GF-D8 (cell line): ENCODE measurements around the gene BRPF3.

Experiments used
- DNase-seq: peaks from one replicate; lab custom pipeline; 2025; lab: John Stamatoyannopoulos, UW

Gene BRPF3

GRCh38 chr6:36196113-36196879, at the start of gene BRPF3:
TSS of gene BRPF3 (plus strand) at chr6:36196744. CDS start at chr6:36200323, 3,579 bp downstream.
- DNase-seq: peak; percentile 14

- DNase-seq: no peak
Observed at GRCh38 chr6:36147294-36147693, 49.2 kb upstream of the BRPF3 start.

- DNase-seq: no peak
Observed at GRCh38 chr6:36149476-36149875, 47.1 kb upstream of the BRPF3 start.

- no peak for DNase-seq
Observed at GRCh38 chr6:36150283-36150682, 46.3 kb upstream of the BRPF3 start.

GRCh38 chr6:36154286-36154685, 42.3 kb upstream of the BRPF3 start:
- no peak for DNase-seq

- no peak for DNase-seq
Observed at GRCh38 chr6:36155662-36156061, 40.9 kb upstream of the BRPF3 start.

GRCh38 chr6:36160147-36160760, 36.3 kb upstream of the BRPF3 start:
- no peak for DNase-seq

GRCh38 chr6:36169023-36170007, 27.2 kb upstream of the BRPF3 start:
- no peak for DNase-seq

GRCh38 chr6:36170704-36171103, 25.8 kb upstream of the BRPF3 start:
- DNase-seq: no peak

GRCh38 chr6:36171573-36171972, 25.0 kb upstream of the BRPF3 start:
- DNase-seq: no peak

GRCh38 chr6:36177166-36177565, 19.4 kb upstream of the BRPF3 start:
- DNase-seq: no peak

GRCh38 chr6:36178544-36178943, 18.0 kb upstream of the BRPF3 start:
- no peak for DNase-seq

GRCh38 chr6:36180126-36180525, 16.4 kb upstream of the BRPF3 start:
- DNase-seq: no peak

- DNase-seq: no peak
Observed at GRCh38 chr6:36184311-36184710, 12.2 kb upstream of the BRPF3 start.

GRCh38 chr6:36186199-36186598, 10.3 kb upstream of the BRPF3 start:
- DNase-seq: no peak

GRCh38 chr6:36187446-36187845, 9.1 kb upstream of the BRPF3 start:
- DNase-seq: no peak

- no peak for DNase-seq
Observed at GRCh38 chr6:36195471-36196112, 952 bp upstream of the BRPF3 start.

GRCh38 chr6:36196880-36197548, 470 bp downstream of the BRPF3 start:
- peak; percentile 79 for DNase-seq

- DNase-seq: no peak
Observed at GRCh38 chr6:36197739-36198221, 1.2 kb downstream of the BRPF3 start.

GRCh38 chr6:36198986-36199385, 2.4 kb downstream of the BRPF3 start:
- no peak for DNase-seq
